Suprapubic skin (tissue), 4 donors: ENCODE results near the gene SGPL1.

Experiments used
- CTCF ChIP-seq, 2 donors: fragments of 200-600 bp in 1 of 2; fragments of 450-650 bp in 1 of 2; sonication (generic) in 1 of 2; IDR thresholded peaks; one replicate each; pipeline ENCODE4 v1.5.1; 2016 to 2019; ENCODE audit warnings: antibody characterized with exemption in 2 of 2, mild to moderate bottlenecking in 1 of 2, moderate library complexity in 1 of 2
- POLR2A ChIP-seq, 2 donors: fragments of 450-650 bp; IDR thresholded peaks; one replicate each; pipeline ENCODE4 v1.6.1; 2017; ENCODE audit warnings: antibody characterized with exemption in 2 of 2, mild to moderate bottlenecking in 2 of 2, moderate library complexity in 2 of 2
- POLR2AphosphoS5 ChIP-seq, 3 donors: sonication (generic); formaldehyde crosslinking; IDR thresholded peaks; one replicate each; pipeline ENCODE4 v1.6.1; 2017; ENCODE audit warnings: antibody characterized with exemption in 3 of 3

- TF ChIP-seq POLR2A (IDR thresholded peaks at IDR 0.05), result no peak
- TF ChIP-seq CTCF (IDR thresholded peaks at IDR 0.05), result no peak
- TF ChIP-seq POLR2AphosphoS5 (IDR thresholded peaks at IDR 0.05), result no peak
Observed at GRCh38 chr10:70832221-70832620, 16.5 kb downstream of the SGPL1 start.
